ENCODE measurements around the gene CLN3.
"Not testable (repeated sequence)": the region's sequence is repeated elsewhere in the genome, so short reads cannot be mapped to it uniquely, and the experiment has no call there.

The CLN3 gene

GRCh38 chr16:28514246-28514645, 22.4 kb upstream of the CLN3 start:
- no peak for DNase-seq

- no peak for DNase-seq
Observed at GRCh38 chr16:28513484-28514181, 21.8 kb upstream of the CLN3 start.

GRCh38 chr16:28511801-28512789, 20.2 kb upstream of the CLN3 start:
- no peak for DNase-seq

- no peak for DNase-seq
Observed at GRCh38 chr16:28511031-28511430, 19.2 kb upstream of the CLN3 start.

- no peak for DNase-seq
Observed at GRCh38 chr16:28505489-28506137, 13.7 kb upstream of the CLN3 start.

GRCh38 chr16:28504707-28505404, 13.0 kb upstream of the CLN3 start:
- DNase-seq = no peak

- no peak for DNase-seq
Observed at GRCh38 chr16:28503470-28504259, 11.8 kb upstream of the CLN3 start.

- no peak for DNase-seq
Observed at GRCh38 chr16:28502290-28502689, 10.4 kb upstream of the CLN3 start.

- no peak for DNase-seq
Observed at GRCh38 chr16:28501258-28502232, 9.7 kb upstream of the CLN3 start.

GRCh38 chr16:28500476-28501180, 8.8 kb upstream of the CLN3 start:
- not testable (repeated sequence) for DNase-seq

- DNase-seq = no peak
Observed at GRCh38 chr16:28499854-28500253, 8.0 kb upstream of the CLN3 start.

- no peak for DNase-seq
Observed at GRCh38 chr16:28498666-28499381, 7.0 kb upstream of the CLN3 start.

- no peak for DNase-seq
Observed at GRCh38 chr16:28497861-28498599, 6.2 kb upstream of the CLN3 start.

- no peak for DNase-seq
Observed at GRCh38 chr16:28497386-28497785, 5.5 kb upstream of the CLN3 start.

- DNase-seq = no peak
Observed at GRCh38 chr16:28496844-28497243, 5.0 kb upstream of the CLN3 start.

- DNase-seq = no peak
Observed at GRCh38 chr16:28495795-28496749, 4.2 kb upstream of the CLN3 start.
